SK-MEL-5 (cell line): ENCODE results near the gene P3H4. TPM values are rescaled to one million over a fixed set of nuclear protein-coding genes. Genes with fewer than 3 reads are reported as not detected.

ENCODE experiments used
- DNase-seq: peaks from one replicate; pipeline ENCODE4 v3.0.0-alpha.2; 2016; ENCODE audit warnings: low read depth, low spot score
- in situ Hi-C: cut with HindIII; loops from 2 replicates; pipeline ENCODE4 v1.10.0; 2016; ENCODE audit warnings: low sequenced_read_pairs, high pct_unique_total_duplicates, low pct_unique_long_range_greater_than_20kb
- total RNA-seq: library from RNA; depleted of rRNA; stranded (reverse); fragments of >200 nt; shearing (Covaris generic); gene quantifications from 2 replicates; pipeline ENCODE4 v1.2.3, GENCODE V29; 2014; rRNA removed

The P3H4 gene
- total RNA-seq, 1 experiment from 2014 or later = 31.2 TPM

DNA sequence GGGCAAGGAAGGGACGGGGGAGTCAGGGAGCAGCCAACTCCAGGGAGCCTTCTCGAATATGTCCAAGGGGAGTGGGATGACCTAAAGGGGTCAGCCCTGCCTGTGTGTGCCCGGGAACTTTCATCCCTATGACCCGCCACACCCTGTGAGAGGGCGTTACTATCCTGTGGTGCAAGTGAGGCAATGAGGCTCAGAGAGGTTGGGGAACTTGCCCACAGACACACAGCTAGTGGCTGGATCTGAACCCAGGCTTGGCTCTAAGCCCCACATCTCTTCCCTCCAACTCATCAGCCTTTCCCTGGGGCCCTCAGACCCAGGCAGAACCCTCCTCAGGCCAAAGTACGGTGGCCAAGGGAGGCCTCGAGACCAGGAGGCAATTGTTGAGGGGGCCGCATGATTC is 48.4 kb downstream of the P3H4 start:
- in situ Hi-C loops = no loop called here
- no peak for DNase-seq

DNA sequence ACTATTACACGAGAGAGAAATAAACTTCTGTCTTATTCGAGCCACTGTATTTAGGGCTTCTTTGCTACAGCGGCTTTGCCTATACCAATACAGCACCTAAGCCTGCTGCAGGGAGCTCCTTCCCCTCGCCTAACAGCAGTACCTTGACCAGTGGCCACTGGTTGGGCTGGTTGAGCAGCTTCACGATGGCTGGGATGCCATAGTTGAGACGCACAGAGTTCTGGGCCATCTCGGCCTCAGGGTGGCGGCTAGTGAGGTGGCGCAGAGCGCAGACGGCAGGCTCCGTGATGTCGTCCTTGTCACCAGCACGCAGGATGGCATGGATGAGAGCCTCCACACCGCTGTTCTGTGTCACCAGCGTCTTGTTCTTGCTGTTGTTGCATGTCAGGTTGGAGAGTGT is 48.9 kb downstream of the P3H4 start:
- in situ Hi-C loops = no loop called here
- no peak for DNase-seq

GRCh38 chr17:41762391-41762790 is 49.4 kb downstream of the P3H4 start:
- in situ Hi-C loops = no loop called here
- no peak for DNase-seq

- in situ Hi-C loops = no loop called here
- DNase-seq = no peak
Measured at GRCh38 chr17:41760878-41761277, 50.9 kb downstream of the P3H4 start.

DNA sequence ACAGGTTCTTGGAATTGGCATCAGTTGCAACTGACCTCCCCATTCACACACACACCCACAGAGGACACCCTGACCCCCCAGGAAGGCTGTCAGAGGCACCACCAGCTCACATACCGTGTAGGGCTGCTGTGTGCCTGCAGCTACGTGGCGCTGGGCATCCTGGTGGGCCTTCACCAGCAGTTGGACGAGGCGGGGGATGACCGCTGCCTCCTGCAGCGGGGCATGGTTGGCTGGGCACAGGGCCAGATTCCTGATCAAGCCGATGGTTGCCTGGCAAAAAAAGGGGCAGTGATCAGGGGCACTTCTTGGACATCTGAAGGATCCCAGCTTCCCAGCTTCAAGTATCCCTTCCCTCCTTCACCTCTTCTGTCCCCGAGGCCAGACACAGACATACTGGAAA is 53.1 kb downstream of the P3H4 start:
- in situ Hi-C loops = no loop called here
- DNase-seq = no peak

DNA sequence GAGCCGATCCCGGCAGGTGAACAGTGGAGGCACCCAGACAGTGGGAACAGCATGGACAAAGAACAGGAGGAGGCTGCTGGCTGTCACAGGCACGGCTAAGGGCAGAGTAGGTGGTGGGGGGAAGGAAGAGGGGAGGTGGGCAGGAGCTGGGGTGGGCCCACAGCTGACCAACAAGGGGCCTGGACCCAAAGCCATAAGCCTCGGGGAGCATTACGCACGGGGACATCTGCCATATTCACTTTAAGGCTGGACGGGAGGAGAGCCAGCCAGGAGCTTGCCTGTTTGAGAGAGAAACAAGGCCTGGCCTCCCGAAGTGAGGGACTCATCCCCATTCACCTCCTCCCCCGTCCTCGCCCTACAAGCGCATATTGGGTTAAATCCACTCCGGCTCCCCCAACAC is 57.7 kb downstream of the P3H4 start:
- in situ Hi-C loops = no loop called here
- DNase-seq = no peak

Other genes starting within 250 kb of the P3H4 start
- gene KRT9, start 239.9 kb downstream of the P3H4 start, total RNA-seq = not detected in 2 replicates
- not detected in 2 replicates for gene KRT14, start 225.1 kb downstream of the P3H4 start, total RNA-seq
- not detected in 2 replicates for gene KRT16, start 199.2 kb downstream of the P3H4 start, total RNA-seq
- gene KRT17, start 187.4 kb downstream of the P3H4 start, total RNA-seq = not detected in 2 replicates
- gene EIF1, start 123.1 kb downstream of the P3H4 start, total RNA-seq = 129 and 155 TPM in 2 replicates
- not detected in 2 replicates for gene GAST, start 99.6 kb downstream of the P3H4 start, total RNA-seq
- 0.40 and 0.53 TPM in 2 replicates for gene HAP1, start 77.3 kb downstream of the P3H4 start, total RNA-seq
- 0.50 and 0.83 TPM in 2 replicates for gene JUP, start 25.2 kb downstream of the P3H4 start, total RNA-seq
- gene FKBP10, start 1.1 kb upstream of the P3H4 start, total RNA-seq = 236 and 244 TPM in 2 replicates
- gene NT5C3B, start 24.3 kb upstream of the P3H4 start, total RNA-seq = 86.3 and 92.7 TPM in 2 replicates
- not detected in 2 replicates for gene KLHL10, start 25.9 kb upstream of the P3H4 start, total RNA-seq
- 18.5 and 19.7 TPM in 2 replicates for gene KLHL11, start 53.5 kb upstream of the P3H4 start, total RNA-seq
- gene ACLY, start 107.0 kb upstream of the P3H4 start, total RNA-seq = 112 and 113 TPM in 2 replicates
- 0.98 and 1.3 TPM in 2 replicates for gene ODAD4, start 118.7 kb upstream of the P3H4 start, total RNA-seq
- gene CNP, start 154.8 kb upstream of the P3H4 start, total RNA-seq = 103 and 104 TPM in 2 replicates
- 81.1 and 85.9 TPM in 2 replicates for gene DNAJC7, start 205.5 kb upstream of the P3H4 start, total RNA-seq
- 25.8 and 32.6 TPM in 2 replicates for gene NKIRAS2, start 208.1 kb upstream of the P3H4 start, total RNA-seq
- gene C17orf113, start 238.7 kb upstream of the P3H4 start, total RNA-seq = 0.40 and 0.85 TPM in 2 replicates